K562 (cell line): Measurements from ENCODE around the gene DBP. TPM values are rescaled to one million over a fixed set of nuclear protein-coding genes. Genes with fewer than 3 reads are reported as not detected.

Experiments used
- CEBPB ChIP-seq: fragments of 450-650 bp; IDR thresholded peaks from 2 replicates; pipeline ENCODE4 v1.6.1; 2016; ENCODE audit warnings: missing genetic modification characterization, missing compliant biosample characterization
- CREBBP ChIP-seq: IDR thresholded peaks from one replicate; pipeline ENCODE4 v1.6.1; 2012; ENCODE audit warnings: low read depth, mild to moderate bottlenecking, control low read depth, inconsistent platforms, low read length
- ESRRB ChIP-seq: fragments of 250-450 bp; sonication (Bioruptor Pico); IDR thresholded peaks from 2 replicates; pipeline ENCODE4 v1.5.0; 2020; ENCODE audit warnings: mild to moderate bottlenecking, moderate library complexity, borderline replicate concordance
- KDM2B ChIP-seq: fragments of 250-450 bp; sonication (Bioruptor Pico); IDR thresholded peaks from 2 replicates; pipeline ENCODE4 v1.8.0; 2021; ENCODE audit warnings: mild to moderate bottlenecking, moderate library complexity
- NELFE ChIP-seq: IDR thresholded peaks from 2 replicates; pipeline ENCODE4 v1.6.1; 2011; ENCODE audit warnings: mild to moderate bottlenecking; ENCODE audit not compliant: insufficient read depth, insufficient read length
- RFX5 ChIP-seq: IDR thresholded peaks from 2 replicates; pipeline ENCODE4 v1.6.1; 2011; ENCODE audit warnings: low read depth, mild to moderate bottlenecking, improper control_type of control experiment, low read length
- SRSF7 ChIP-seq: fragments of 200-400 bp; formaldehyde crosslinking; optimal IDR thresholded peaks from 2 replicates; pipeline ENCODE3; 2017; ENCODE audit warnings: mild to moderate bottlenecking, low read depth, low read length
- TCF15 ChIP-seq: fragments of 250-450 bp; sonication (Bioruptor Pico); IDR thresholded peaks from 2 replicates; pipeline ENCODE4 v1.8.0; 2022; ENCODE audit warnings: moderate library complexity, mild to moderate bottlenecking, inconsistent platforms
- TCF7 ChIP-seq: sonication (generic); IDR thresholded peaks from 2 replicates; pipeline ENCODE4 v1.6.1; 2016; ENCODE audit warnings: antibody characterized with exemption, borderline replicate concordance
- polyA plus RNA-seq, 8 experiments: library from polyadenylated mRNA; depleted of rRNA in 4 of 8; stranded (reverse) in 5 of 8; unstranded in 3 of 8; fragments of >200 nt; fragmentation: Nextera tagmentation in 2 of 8; fragmentation: Illumina TruSeq in 1 of 8; extraction: Ambion mirVana in 2 of 8; extraction: Trizol in 1 of 8; gene quantifications; 2 replicates each; pipeline versions ENCODE4 v1.2.1 to v1.2.3, GENCODE V29; 2011 to 2014; ENCODE audit warnings: inconsistent platforms in 1 of 8, missing spikeins in 1 of 8
- total RNA-seq, 7 experiments: library from RNA; depleted of rRNA in 6 of 7; stranded (reverse); fragments of >200 nt in 6 of 7; fragmentation: Illumina TruSeq in 2 of 7; extraction: Trizol in 2 of 7; gene quantifications; 2 replicates each; pipeline versions ENCODE4 v1.2.1 to v1.2.3, GENCODE V29; 2011 to 2021; ENCODE audit warnings: low replicate concordance in 1 of 7
- TF ChIP-seq, protein P1 (sequence below): fragments of 450-650 bp; IDR thresholded peaks from 2 replicates; pipeline ENCODE4 v1.6.1; 2017; ENCODE audit warnings: antibody characterized with exemption, mild to moderate bottlenecking
- TF ChIP-seq, protein P2 (sequence below): fragments of 250-450 bp; sonication (Bioruptor Pico); IDR thresholded peaks from 2 replicates; pipeline ENCODE4 v1.8.0; 2021; ENCODE audit warnings: mild to moderate bottlenecking, moderate library complexity
- TF ChIP-seq, protein P3 (sequence below): sonication (generic); formaldehyde crosslinking; IDR thresholded peaks from 2 replicates; pipeline ENCODE4 v1.8.0; 2022; ENCODE audit warnings: mild to moderate bottlenecking, missing genetic modification reagents
- TF ChIP-seq, protein P4 (sequence below), 2 experiments: fragments of 450-650 bp in 1 of 2; sonication (generic) in 1 of 2; formaldehyde crosslinking; conservative IDR thresholded peaks; 2 replicates each; pipeline versions ENCODE4 v1.4.0 to v1.8.1; 2020 to 2022; ENCODE audit warnings: mild to moderate bottlenecking in 1 of 2, missing genetic modification reagents in 1 of 2

Gene DBP
- total and polyA plus RNA-seq, 9 of the 15 experiments (the other 6 are each of a cell fraction or from before 2014, with no cell fraction given) = 0.25 to 5.5 (median 1.8) TPM

DNA sequence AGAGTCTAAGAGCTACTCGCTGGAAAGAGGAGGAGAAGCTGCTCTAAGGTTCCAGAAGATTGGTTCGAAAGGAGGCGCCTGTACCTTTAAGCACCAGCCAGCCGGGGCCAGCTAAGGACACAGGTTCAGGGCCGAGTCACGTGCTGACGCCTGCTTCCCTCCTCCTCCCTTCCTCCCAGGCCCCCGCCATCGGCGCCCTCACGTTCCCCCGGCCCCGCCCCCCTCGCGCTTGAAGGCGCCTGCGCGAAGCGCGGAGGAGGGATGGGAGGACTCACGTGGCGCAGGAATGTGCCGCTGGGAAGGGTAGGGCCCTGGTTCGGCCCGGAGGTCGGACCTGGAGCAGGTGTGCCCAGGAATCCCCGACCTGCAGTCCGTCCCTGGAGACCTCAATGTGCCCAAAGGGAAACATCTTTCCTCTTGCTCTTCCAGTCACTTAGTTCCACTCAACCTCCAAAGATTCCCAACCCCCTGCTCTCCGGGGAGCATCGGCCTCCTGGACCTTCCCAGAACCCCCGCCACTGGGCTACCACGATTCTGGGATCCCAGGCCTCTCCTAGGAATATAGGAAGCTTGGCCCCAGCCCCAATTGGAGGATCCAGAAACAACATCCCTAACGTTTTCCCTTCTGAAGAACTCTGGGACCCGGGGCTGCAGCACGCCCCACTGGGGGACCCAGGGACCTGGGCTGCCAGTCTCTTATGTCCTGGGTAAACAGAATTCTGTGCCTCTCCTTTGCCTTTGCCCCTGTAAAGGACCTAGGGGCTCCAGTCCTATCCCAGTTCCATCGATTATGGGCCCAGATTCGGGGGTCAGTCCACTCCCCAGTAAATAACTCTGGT is 2.5 kb downstream of the DBP start (continued):
- TF ChIP-seq, protein P1, sequence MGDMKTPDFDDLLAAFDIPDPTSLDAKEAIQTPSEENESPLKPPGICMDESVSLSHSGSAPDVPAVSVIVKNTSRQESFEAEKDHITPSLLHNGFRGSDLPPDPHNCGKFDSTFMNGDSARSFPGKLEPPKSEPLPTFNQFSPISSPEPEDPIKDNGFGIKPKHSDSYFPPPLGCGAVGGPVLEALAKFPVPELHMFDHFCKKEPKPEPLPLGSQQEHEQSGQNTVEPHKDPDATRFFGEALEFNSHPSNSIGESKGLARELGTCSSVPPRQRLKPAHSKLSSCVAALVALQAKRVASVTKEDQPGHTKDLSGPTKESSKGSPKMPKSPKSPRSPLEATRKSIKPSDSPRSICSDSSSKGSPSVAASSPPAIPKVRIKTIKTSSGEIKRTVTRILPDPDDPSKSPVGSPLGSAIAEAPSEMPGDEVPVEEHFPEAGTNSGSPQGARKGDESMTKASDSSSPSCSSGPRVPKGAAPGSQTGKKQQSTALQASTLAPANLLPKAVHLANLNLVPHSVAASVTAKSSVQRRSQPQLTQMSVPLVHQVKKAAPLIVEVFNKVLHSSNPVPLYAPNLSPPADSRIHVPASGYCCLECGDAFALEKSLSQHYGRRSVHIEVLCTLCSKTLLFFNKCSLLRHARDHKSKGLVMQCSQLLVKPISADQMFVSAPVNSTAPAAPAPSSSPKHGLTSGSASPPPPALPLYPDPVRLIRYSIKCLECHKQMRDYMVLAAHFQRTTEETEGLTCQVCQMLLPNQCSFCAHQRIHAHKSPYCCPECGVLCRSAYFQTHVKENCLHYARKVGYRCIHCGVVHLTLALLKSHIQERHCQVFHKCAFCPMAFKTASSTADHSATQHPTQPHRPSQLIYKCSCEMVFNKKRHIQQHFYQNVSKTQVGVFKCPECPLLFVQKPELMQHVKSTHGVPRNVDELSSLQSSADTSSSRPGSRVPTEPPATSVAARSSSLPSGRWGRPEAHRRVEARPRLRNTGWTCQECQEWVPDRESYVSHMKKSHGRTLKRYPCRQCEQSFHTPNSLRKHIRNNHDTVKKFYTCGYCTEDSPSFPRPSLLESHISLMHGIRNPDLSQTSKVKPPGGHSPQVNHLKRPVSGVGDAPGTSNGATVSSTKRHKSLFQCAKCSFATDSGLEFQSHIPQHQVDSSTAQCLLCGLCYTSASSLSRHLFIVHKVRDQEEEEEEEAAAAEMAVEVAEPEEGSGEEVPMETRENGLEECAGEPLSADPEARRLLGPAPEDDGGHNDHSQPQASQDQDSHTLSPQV = peak; percentile 83
- TF ChIP-seq SRSF7 (no peak), CEBPB (no peak), ESRRB (CRISPR knock-in tag) (no peak), TCF15 (no peak), TCF7 (no peak), KDM2B (CRISPR knock-in tag) (no peak), CREBBP (no peak), NELFE (no peak), RFX5 (no peak)
- TF ChIP-seq, protein P2, sequence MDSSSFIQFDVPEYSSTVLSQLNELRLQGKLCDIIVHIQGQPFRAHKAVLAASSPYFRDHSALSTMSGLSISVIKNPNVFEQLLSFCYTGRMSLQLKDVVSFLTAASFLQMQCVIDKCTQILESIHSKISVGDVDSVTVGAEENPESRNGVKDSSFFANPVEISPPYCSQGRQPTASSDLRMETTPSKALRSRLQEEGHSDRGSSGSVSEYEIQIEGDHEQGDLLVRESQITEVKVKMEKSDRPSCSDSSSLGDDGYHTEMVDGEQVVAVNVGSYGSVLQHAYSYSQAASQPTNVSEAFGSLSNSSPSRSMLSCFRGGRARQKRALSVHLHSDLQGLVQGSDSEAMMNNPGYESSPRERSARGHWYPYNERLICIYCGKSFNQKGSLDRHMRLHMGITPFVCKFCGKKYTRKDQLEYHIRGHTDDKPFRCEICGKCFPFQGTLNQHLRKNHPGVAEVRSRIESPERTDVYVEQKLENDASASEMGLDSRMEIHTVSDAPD (CRISPR knock-in tag) = no peak
- TF ChIP-seq, protein P3, sequence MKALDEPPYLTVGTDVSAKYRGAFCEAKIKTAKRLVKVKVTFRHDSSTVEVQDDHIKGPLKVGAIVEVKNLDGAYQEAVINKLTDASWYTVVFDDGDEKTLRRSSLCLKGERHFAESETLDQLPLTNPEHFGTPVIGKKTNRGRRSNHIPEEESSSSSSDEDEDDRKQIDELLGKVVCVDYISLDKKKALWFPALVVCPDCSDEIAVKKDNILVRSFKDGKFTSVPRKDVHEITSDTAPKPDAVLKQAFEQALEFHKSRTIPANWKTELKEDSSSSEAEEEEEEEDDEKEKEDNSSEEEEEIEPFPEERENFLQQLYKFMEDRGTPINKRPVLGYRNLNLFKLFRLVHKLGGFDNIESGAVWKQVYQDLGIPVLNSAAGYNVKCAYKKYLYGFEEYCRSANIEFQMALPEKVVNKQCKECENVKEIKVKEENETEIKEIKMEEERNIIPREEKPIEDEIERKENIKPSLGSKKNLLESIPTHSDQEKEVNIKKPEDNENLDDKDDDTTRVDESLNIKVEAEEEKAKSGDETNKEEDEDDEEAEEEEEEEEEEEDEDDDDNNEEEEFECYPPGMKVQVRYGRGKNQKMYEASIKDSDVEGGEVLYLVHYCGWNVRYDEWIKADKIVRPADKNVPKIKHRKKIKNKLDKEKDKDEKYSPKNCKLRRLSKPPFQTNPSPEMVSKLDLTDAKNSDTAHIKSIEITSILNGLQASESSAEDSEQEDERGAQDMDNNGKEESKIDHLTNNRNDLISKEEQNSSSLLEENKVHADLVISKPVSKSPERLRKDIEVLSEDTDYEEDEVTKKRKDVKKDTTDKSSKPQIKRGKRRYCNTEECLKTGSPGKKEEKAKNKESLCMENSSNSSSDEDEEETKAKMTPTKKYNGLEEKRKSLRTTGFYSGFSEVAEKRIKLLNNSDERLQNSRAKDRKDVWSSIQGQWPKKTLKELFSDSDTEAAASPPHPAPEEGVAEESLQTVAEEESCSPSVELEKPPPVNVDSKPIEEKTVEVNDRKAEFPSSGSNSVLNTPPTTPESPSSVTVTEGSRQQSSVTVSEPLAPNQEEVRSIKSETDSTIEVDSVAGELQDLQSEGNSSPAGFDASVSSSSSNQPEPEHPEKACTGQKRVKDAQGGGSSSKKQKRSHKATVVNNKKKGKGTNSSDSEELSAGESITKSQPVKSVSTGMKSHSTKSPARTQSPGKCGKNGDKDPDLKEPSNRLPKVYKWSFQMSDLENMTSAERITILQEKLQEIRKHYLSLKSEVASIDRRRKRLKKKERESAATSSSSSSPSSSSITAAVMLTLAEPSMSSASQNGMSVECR (CRISPR knock-in tag) = no peak; the same call in 1 of the 2 replicates
- TF ChIP-seq, protein P4, sequence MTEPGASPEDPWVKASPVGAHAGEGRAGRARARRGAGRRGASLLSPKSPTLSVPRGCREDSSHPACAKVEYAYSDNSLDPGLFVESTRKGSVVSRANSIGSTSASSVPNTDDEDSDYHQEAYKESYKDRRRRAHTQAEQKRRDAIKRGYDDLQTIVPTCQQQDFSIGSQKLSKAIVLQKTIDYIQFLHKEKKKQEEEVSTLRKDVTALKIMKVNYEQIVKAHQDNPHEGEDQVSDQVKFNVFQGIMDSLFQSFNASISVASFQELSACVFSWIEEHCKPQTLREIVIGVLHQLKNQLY (CRISPR knock-in tag; conservative IDR thresholded peaks at IDR 0.05) = no peak
